ENCODE results near the gene SSBP4. TPM values are rescaled to one million over a fixed set of nuclear protein-coding genes. Genes with fewer than 3 reads are reported as not detected.

SSBP4 gene
- total and polyA plus RNA-seq, 4 donors = 4.0 to 19.0 (median 11.5) TPM

DNA sequence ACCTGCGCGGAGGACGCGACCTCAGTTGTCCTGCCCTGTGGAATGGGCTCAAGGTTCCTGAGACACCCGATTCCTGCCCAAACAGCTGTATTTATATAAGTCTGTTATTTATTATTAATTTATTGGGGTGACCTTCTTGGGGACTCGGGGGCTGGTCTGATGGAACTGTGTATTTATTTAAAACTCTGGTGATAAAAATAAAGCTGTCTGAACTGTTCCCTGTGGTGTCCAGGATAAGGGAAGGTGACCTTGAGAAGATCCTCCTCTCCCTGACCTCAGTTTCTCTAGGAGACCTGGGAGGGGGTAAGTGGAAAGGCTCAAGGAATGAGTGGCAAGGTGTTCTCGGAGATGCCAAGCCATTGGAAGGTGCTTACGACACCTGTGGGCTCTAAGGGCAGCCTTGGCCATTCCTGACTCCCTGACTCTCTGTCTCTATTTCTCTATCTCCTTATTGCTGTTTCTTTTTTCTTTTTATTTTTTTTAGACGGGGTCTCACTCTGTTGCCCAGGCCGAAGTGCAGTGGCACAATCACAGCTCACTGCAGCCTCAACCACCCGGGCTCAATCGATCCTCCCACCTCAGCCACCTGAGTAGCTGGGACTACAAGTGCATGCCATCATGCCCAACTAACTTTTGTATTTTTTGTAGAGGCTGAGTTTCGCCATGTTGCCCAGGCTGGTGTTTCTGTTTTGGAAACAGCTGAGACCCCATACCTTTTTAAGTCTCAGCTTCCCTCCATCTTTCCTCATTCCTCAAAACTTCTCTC lies 30.1 kb upstream of the SSBP4 start:
- Histone ChIP-seq H3K27me3 (ENCODE audit: control insufficient read depth in 4 of 4, insufficient read depth in 4 of 4, low read length in 3 of 4) (no peaks in the 10 kb centered on the region), H3K36me3 (ENCODE audit: control insufficient read depth in 4 of 4, insufficient read depth in 3 of 4, low read depth in 1 of 4, low read length in 3 of 4) (peaks cover 0 to 5% (median 0%) of the 10 kb centered on the region in 4 donors), H3K27ac (ENCODE audit: low read depth in 1 of 2, low read length in 2 of 2) (no peak overlapping the region), H3K4me1 (ENCODE audit: control insufficient read depth in 4 of 4, insufficient read depth in 4 of 4, low read length in 3 of 4) (peaks cover 4 to 24% (median 14%) of the 10 kb centered on the region in 4 donors), H3K4me3 (ENCODE audit: low read depth in 1 of 3, low read length in 3 of 3) (no peak overlapping the region), H3K9me3 (ENCODE audit: control insufficient read depth in 4 of 4, low read length in 3 of 4) (no peaks in the 10 kb centered on the region), H3K9ac (ENCODE audit: low read depth in 1 of 2, low read length in 2 of 2) (no peak overlapping the region)
- no peak for DNase-seq (ENCODE audit: low spot score)
- TF ChIP-seq FOXA1 (IDR thresholded peaks at IDR 0.05) = no peak
- WGBS = 86% methylated on average over 13 of the region's 13 CpGs

GRCh38 chr19:18389726-18390064 lies 29.5 kb upstream of the SSBP4 start:
- Histone ChIP-seq H3K4me1 (ENCODE audit: control insufficient read depth in 4 of 4, insufficient read depth in 4 of 4, low read length in 3 of 4) (peaks cover 4 to 24% (median 14%) of the 10 kb centered on the region in 4 donors), H3K27ac (ENCODE audit: low read depth in 1 of 2, low read length in 2 of 2) (no peak overlapping the region)
- no peak for DNase-seq (ENCODE audit: low spot score)

DNA sequence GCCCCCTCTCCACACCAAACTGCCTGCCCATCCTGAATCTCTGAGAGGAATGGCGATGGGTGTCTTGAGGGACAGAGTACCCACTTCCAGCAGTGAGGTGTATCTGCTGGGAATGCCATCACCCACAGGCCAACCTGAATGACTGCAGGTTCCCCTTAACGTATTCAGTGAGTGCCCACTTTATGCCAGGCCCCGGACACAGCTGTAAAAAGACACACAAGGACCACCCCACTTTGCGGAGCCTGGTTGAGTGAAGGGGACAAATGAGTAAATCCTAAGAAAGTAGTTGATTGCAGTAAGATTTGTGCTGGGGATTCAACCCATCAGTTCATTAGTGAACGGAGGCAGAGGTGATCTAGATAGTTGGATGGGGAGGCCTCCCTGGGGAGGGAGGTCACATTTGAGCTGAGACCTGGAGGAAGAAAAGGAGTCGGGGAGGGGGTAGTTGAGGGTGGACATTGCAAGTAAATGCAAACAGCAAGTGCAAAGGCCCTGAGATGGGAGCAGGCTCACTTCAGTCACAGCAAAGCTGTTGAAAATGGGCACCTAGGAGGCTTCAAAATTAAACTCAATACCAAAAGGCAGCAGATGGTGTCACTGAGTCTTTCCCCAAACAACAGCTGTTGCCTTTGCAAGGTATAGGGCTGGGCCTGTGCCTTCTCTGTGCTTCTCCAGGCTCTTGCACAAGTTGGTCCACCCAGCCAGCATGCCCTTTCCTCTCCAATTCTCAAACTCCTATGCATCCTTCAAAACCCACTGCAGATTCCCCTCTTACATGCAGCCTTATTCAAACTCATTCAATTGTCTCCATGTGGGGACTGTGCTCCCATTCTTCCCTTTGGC lies 28.9 kb upstream of the SSBP4 start:
- Histone ChIP-seq H3K4me1 (ENCODE audit: control insufficient read depth in 4 of 4, insufficient read depth in 4 of 4, low read length in 3 of 4) (peaks cover 3 to 20% (median 13%) of the 10 kb centered on the region in 4 donors), H3K27me3 (ENCODE audit: control insufficient read depth in 4 of 4, insufficient read depth in 4 of 4, low read length in 3 of 4) (no peaks in the 10 kb centered on the region), H3K27ac (ENCODE audit: low read depth in 1 of 2, low read length in 2 of 2) (no peak overlapping the region), H3K9ac (ENCODE audit: low read depth in 1 of 2, low read length in 2 of 2) (no peak overlapping the region), H3K9me3 (ENCODE audit: control insufficient read depth in 4 of 4, low read length in 3 of 4) (no peaks in the 10 kb centered on the region), H3K4me3 (ENCODE audit: low read depth in 1 of 3, low read length in 3 of 3) (no peak overlapping the region), H3K36me3 (ENCODE audit: control insufficient read depth in 4 of 4, insufficient read depth in 3 of 4, low read depth in 1 of 4, low read length in 3 of 4) (peaks cover 0 to 5% (median 0%) of the 10 kb centered on the region in 4 donors)
- no peak for DNase-seq (ENCODE audit: low spot score)
- WGBS = 90% methylated on average over 6 of the region's 6 CpGs
- no peak for TF ChIP-seq YY1 (IDR thresholded peaks at IDR 0.05)
- TF ChIP-seq CTCF (IDR thresholded peaks at IDR 0.05; ENCODE audit: low read depth, low read length, missing input control) = no peak
- TF ChIP-seq, protein P1, sequence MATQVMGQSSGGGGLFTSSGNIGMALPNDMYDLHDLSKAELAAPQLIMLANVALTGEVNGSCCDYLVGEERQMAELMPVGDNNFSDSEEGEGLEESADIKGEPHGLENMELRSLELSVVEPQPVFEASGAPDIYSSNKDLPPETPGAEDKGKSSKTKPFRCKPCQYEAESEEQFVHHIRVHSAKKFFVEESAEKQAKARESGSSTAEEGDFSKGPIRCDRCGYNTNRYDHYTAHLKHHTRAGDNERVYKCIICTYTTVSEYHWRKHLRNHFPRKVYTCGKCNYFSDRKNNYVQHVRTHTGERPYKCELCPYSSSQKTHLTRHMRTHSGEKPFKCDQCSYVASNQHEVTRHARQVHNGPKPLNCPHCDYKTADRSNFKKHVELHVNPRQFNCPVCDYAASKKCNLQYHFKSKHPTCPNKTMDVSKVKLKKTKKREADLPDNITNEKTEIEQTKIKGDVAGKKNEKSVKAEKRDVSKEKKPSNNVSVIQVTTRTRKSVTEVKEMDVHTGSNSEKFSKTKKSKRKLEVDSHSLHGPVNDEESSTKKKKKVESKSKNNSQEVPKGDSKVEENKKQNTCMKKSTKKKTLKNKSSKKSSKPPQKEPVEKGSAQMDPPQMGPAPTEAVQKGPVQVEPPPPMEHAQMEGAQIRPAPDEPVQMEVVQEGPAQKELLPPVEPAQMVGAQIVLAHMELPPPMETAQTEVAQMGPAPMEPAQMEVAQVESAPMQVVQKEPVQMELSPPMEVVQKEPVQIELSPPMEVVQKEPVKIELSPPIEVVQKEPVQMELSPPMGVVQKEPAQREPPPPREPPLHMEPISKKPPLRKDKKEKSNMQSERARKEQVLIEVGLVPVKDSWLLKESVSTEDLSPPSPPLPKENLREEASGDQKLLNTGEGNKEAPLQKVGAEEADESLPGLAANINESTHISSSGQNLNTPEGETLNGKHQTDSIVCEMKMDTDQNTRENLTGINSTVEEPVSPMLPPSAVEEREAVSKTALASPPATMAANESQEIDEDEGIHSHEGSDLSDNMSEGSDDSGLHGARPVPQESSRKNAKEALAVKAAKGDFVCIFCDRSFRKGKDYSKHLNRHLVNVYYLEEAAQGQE (IDR thresholded peaks at IDR 0.05) = no peak
- no peak for TF ChIP-seq FOXA1 (IDR thresholded peaks at IDR 0.05)
- no peak for TF ChIP-seq GABPA (IDR thresholded peaks at IDR 0.05 in 1 of 2, conservative IDR thresholded peaks at IDR 0.05 in 1 of 2)
- no peak for TF ChIP-seq NR2F2 (IDR thresholded peaks at IDR 0.05)
- TF ChIP-seq, protein P2, sequence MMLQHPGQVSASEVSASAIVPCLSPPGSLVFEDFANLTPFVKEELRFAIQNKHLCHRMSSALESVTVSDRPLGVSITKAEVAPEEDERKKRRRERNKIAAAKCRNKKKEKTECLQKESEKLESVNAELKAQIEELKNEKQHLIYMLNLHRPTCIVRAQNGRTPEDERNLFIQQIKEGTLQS (IDR thresholded peaks at IDR 0.05) = no peak
- TF ChIP-seq SP1 (IDR thresholded peaks at IDR 0.05) = no peak
- no peak for TF ChIP-seq RXRA (IDR thresholded peaks at IDR 0.05)
- TF ChIP-seq JUND (IDR thresholded peaks at IDR 0.05) = no peak
- no peak for TF ChIP-seq TAF1 (conservative IDR thresholded peaks at IDR 0.05)
- no peak for TF ChIP-seq HNF4G (IDR thresholded peaks at IDR 0.05)
- TF ChIP-seq RAD21 (IDR thresholded peaks at IDR 0.05) = no peak

More at GRCh38 chr19:18389726-18390064, 29.5 kb upstream of the SSBP4 start:
- no peaks in the 10 kb centered on the region for H3K9me3 ChIP-seq (ENCODE audit: control insufficient read depth in 4 of 4, low read length in 3 of 4)
- no peak overlapping the region for H3K9ac ChIP-seq (ENCODE audit: low read depth in 1 of 2, low read length in 2 of 2)
- no peak overlapping the region for H3K4me3 ChIP-seq (ENCODE audit: low read depth in 1 of 3, low read length in 3 of 3)
- H3K27me3 ChIP-seq (ENCODE audit: control insufficient read depth in 4 of 4, insufficient read depth in 4 of 4, low read length in 3 of 4) = no peaks in the 10 kb centered on the region
- TF ChIP-seq TAF1 (conservative IDR thresholded peaks at IDR 0.05) = no peak
- TF ChIP-seq HNF4A (conservative IDR thresholded peaks at IDR 0.05) = no peak
- TF ChIP-seq YY1 (IDR thresholded peaks at IDR 0.05) = no peak
- no peak for TF ChIP-seq RAD21 (IDR thresholded peaks at IDR 0.05)
- TF ChIP-seq, protein P1 (IDR thresholded peaks at IDR 0.05) = no peak
- no peak for TF ChIP-seq FOXA1 (IDR thresholded peaks at IDR 0.05)
- TF ChIP-seq HNF4G (IDR thresholded peaks at IDR 0.05) = no peak
- peaks cover 0 to 5% (median 0%) of the 10 kb centered on the region in 4 donors for H3K36me3 ChIP-seq (ENCODE audit: control insufficient read depth in 4 of 4, insufficient read depth in 3 of 4, low read depth in 1 of 4, low read length in 3 of 4)
